Mucosa of descending colon (tissue), 3 donors: ENCODE data around the gene BPI. TPM values are rescaled to one million over a fixed set of nuclear protein-coding genes. Genes with fewer than 3 reads are reported as not detected.
"Not testable (repeated sequence)": the region's sequence is repeated elsewhere in the genome, so short reads cannot be mapped to it uniquely, and the experiment has no call there.

Experiments
- ATAC-seq: fragments of 200-7000 bp; cut with Tn5 transposase; one replicate; pipeline ENCODE4 v1.9.1; 2020; ENCODE audit warnings: mild to moderate bottlenecking, moderate library complexity
- DNase-seq, 3 donors: peaks; one replicate each; pipeline ENCODE4 v3.0.0-alpha.2; 2020
- H3K36me3 ChIP-seq: fragments of 200-600 bp; one replicate; pipeline ENCODE4 v1.8.0; 2021; ENCODE audit warnings: low read depth, mild to moderate bottlenecking
- H3K4me1 ChIP-seq: fragments of 200-600 bp; one replicate; pipeline ENCODE4 v1.8.0; 2021; ENCODE audit warnings: low read depth, mild to moderate bottlenecking
- H3K4me3 ChIP-seq: fragments of 200-600 bp; one replicate; pipeline ENCODE4 v1.8.0; 2021; ENCODE audit warnings: mild to moderate bottlenecking
- H3K9me3 ChIP-seq: fragments of 200-600 bp; one replicate; pipeline ENCODE4 v1.8.0; 2021; ENCODE audit warnings: mild to moderate bottlenecking
- intact Hi-C, 2 donors: fragments of 100-400 bp; cut with DNase I in 1 of 2; cut with micrococcal nuclease in 1 of 2; formaldehyde crosslinking; loops; one replicate each; pipeline versions ENCODE4 v1.11.0 to v1.11.1; 2022; cut with DNase I, micrococcal nuclease
- total RNA-seq, 3 donors: library from RNA; stranded (reverse); fragmentation: NEBNext Ultra II Directional in 2 of 3; extraction: Animal tissue kit (Norgen Biotek cat#: 25700) in 2 of 3; gene quantifications; one replicate each; pipeline versions ENCODE4 v1.2.1 to v1.2.4, GENCODE V29; 2021 to 2023
- TF ChIP-seq, protein P1 (sequence below): fragments of 200-600 bp; IDR thresholded peaks from one replicate; pipeline ENCODE4 v1.8.0; 2022; ENCODE audit warnings: antibody characterized with exemption, mild to moderate bottlenecking
- donor health status: DM: no; HTN: no; CAD: no; lungs with moderate emphysema.
- donor health status: DM: no; HTN: no; CAD: no.
- donor health status: DM: no; HTN: yes; CAD: no.

The BPI gene
- total RNA-seq, 3 donors from 2014 or later = 0.19 TPM; not detected in 2

DNA sequence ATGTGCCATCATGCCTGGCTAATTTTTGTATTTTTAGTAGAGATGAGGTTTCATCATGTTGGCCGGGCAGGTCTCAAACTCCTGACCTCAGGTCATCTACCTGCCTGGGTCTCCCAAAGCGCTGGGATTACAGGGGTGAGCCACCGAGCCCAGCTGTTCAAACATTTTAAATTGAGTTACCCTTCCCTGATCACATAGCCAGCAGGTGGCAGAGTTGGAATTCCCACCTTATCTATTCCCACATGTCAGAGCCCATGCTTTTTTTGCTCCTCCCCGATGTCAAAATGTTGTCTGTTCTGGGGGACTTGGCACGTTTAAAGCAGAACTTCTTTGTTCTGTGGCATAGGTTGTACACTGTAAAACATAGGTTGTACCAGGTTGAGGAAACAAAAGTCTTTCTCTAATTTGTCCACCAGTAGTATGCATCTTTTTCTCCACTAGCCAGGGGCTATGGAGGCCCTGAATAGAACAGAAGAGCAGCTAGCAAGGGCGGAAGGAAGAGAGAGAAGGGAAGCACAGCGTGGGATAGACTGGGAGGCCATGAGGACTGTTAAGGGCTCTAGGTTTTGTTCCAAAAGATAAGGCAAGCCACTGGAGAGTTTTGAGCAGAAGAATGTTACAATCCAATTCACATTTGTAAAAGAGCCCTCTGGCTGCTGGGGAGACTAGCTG is 35.0 kb downstream of the BPI start:
- no peaks in the 10 kb centered on the region for H3K36me3 ChIP-seq
- H3K4me3 ChIP-seq = no peak overlapping the region
- TF ChIP-seq, protein P1, sequence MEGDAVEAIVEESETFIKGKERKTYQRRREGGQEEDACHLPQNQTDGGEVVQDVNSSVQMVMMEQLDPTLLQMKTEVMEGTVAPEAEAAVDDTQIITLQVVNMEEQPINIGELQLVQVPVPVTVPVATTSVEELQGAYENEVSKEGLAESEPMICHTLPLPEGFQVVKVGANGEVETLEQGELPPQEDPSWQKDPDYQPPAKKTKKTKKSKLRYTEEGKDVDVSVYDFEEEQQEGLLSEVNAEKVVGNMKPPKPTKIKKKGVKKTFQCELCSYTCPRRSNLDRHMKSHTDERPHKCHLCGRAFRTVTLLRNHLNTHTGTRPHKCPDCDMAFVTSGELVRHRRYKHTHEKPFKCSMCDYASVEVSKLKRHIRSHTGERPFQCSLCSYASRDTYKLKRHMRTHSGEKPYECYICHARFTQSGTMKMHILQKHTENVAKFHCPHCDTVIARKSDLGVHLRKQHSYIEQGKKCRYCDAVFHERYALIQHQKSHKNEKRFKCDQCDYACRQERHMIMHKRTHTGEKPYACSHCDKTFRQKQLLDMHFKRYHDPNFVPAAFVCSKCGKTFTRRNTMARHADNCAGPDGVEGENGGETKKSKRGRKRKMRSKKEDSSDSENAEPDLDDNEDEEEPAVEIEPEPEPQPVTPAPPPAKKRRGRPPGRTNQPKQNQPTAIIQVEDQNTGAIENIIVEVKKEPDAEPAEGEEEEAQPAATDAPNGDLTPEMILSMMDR = no peak
- no peak for ATAC-seq
- DNase-seq = peak in 1 of 3 donors; percentile 27
- no peaks in the 10 kb centered on the region for H3K4me1 ChIP-seq
- H3K9me3 ChIP-seq = peaks cover 6% of the 10 kb centered on the region
- intact Hi-C loops = no loop called here

DNA sequence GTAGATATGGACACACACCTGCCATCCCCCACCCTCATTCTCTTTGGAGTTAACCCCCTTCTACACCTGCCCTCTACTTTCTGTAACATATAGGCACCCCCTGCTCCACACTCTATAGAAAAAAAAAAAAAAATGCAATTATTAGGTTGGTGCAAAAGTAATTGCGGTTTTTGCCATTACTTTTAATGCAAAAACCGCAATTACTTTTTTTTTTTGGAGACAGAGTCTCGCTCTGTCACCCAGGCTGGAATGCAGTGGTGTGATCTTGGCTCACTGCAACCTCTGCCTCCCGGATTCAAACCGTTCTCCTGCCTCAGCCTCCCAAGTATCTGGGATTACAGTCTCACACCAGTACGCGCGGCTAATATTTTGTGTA is 35.6 kb downstream of the BPI start:
- H3K4me3 ChIP-seq, DNase-seq, intact Hi-C loops, H3K9me3 ChIP-seq, H3K4me1 ChIP-seq, H3K36me3 ChIP-seq, ATAC-seq: not testable (repeated sequence)

DNA sequence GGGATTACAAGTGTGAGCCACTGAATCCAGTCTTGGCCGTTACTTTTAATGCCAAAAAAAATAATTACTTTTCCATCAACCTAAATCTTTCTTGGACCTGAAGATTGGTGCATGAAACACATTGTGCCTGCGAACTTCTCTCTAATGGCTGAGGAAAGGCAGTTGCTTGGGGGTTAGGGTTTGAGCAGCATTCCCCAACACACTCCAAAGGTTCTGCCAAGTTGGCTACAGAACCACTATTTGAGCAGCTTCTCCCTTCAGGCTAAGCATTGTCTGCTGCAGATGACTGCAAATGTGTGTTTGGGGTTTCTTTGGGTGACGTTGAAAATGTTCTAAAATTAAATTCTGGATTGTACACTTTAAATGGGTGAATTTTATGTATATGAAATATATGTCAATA is 36.0 kb downstream of the BPI start:
- TF ChIP-seq, protein P1 = no peak
- no peak for ATAC-seq
- Histone ChIP-seq H3K4me1 (no peaks in the 10 kb centered on the region), H3K4me3 (no peak overlapping the region), H3K36me3 (no peaks in the 10 kb centered on the region), H3K9me3 (peaks cover 6% of the 10 kb centered on the region)
- intact Hi-C loops = no loop called here
- no peak for DNase-seq

DNA sequence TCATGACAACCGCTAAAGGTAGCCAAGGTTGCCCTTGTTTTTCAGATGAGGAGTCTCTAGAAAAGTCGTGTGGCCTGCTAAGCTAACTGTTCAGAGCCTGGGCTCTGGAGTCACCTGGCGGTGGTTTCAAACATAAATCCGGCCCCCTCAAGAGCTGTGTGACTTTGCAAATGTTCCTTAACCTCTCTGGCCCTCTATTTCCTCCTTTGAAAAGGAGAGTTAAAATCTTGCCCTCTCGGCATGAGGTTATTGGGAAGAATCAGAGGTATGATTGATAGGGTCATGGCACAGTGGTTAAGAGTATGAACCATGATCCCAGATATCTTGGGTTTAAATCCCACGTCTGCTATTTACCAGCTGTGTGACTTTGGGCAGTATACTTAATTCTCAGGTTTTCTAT is 36.7 kb downstream of the BPI start:
- H3K4me1 ChIP-seq = no peaks in the 10 kb centered on the region
- TF ChIP-seq, protein P1 = no peak
- H3K4me3 ChIP-seq = no peak overlapping the region
- H3K36me3 ChIP-seq = no peaks in the 10 kb centered on the region
- DNase-seq = no peak
- H3K9me3 ChIP-seq = peaks cover 6% of the 10 kb centered on the region
- intact Hi-C loops = no loop called here
- no peak for ATAC-seq

DNA sequence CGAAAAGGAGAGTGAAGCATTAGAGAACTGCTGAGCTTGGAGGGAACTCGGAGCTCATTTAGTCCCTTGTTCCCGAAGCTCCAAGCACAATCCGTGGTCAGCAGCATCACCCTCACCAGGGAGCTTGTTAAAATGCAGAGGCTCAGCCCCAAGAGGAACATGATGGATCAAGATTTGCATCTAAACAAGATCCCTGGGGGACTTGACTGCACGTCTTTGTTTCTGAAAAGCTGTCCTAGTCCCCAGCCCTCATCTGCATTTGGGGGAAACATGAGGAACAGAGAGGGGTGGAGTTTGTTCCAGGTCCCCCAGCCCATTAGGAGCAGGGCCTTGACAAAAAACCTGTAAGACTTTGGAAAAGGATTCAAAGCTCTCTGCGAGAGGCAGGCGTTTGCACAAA is 38.3 kb downstream of the BPI start:
- TF ChIP-seq, protein P1 = no peak
- ATAC-seq (no peak), DNase-seq (no peak)
- no peak overlapping the region for H3K4me3 ChIP-seq
- H3K9me3 ChIP-seq = peaks cover 6% of the 10 kb centered on the region
- intact Hi-C loops = no loop called here
- H3K4me1 ChIP-seq = no peaks in the 10 kb centered on the region
- H3K36me3 ChIP-seq = no peaks in the 10 kb centered on the region

DNA sequence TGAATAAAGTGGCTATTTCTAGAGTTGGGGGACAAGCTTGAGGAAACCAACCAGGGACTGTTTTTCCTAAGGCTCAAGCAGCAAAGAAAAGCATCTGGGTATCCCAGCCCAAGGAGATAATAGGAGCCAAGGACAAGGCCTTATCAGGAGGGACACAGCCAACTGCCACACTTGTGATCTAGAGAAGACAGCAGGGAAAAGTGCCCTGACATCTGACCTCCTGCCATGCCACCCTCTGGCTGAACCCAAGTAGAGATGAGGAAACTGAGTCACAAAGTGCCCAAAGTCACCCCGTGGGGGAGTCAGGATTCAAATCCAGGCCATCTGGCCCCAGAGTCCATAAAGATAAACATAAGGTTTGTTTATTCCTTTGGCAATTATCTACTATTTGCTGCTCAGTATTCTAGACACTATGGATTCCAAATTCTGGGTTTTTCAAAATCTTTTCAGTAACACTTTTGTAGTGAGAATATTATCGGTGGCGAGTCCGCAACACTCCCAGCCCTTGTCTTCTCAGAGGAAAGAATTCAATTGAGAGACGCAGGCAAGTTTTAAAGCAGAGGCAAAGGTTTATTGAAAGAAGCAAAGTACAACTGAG is 38.9 kb downstream of the BPI start:
- TF ChIP-seq, protein P1 = no peak
- intact Hi-C loops = no loop called here
- H3K9me3 ChIP-seq = peaks cover 4% of the 10 kb centered on the region
- H3K4me1 ChIP-seq = no peaks in the 10 kb centered on the region
- DNase-seq (no peak), ATAC-seq (peak; percentile 36)
- no peaks in the 10 kb centered on the region for H3K36me3 ChIP-seq
- no peak overlapping the region for H3K4me3 ChIP-seq
